Motor neuron (in vitro differentiated cells): ENCODE data around the gene PSMA7. TPM values are rescaled to one million over a fixed set of nuclear protein-coding genes. Genes with fewer than 3 reads are reported as not detected.
"Not testable (repeated sequence)": the region's sequence is repeated elsewhere in the genome, so short reads cannot be mapped to it uniquely, and the experiment has no call there.

Experiments used
- ATAC-seq, 8 experiments: fragments of 200-7000 bp; cut with Tn5 transposase; replicated peaks in 6 of 8; 2 replicates each; pipeline ENCODE4 v1.8.0; 2021; ENCODE audit warnings: mild to moderate bottlenecking in 8 of 8, moderate library complexity in 8 of 8
- H3K27ac ChIP-seq, 2 donors: fragments of 250-450 bp; sonication (Bioruptor Pico); 2 replicates each; pipeline ENCODE4 v1.9.0; 2021; ENCODE audit warnings: antibody characterized with exemption in 2 of 2, mild to moderate bottlenecking in 2 of 2, moderate library complexity in 1 of 2
- H3K4me1 ChIP-seq, 2 donors: fragments of 250-450 bp; sonication (Bioruptor Pico); replicated peaks in 1 of 2; 2 replicates each; pipeline ENCODE4 v1.6.1; 2021; ENCODE audit warnings: antibody characterized with exemption in 2 of 2, mild to moderate bottlenecking in 2 of 2, moderate library complexity in 1 of 2
- H3K4me3 ChIP-seq, 5 donors: fragments of 250-450 bp; sonication (Bioruptor Pico); 2 replicates each; pipeline ENCODE4 v1.9.0; 2021; ENCODE audit warnings: antibody characterized with exemption in 5 of 5, mild to moderate bottlenecking in 5 of 5, moderate library complexity in 4 of 5
- WGBS, 10 experiments: fragments of 450-650 bp; shearing (Covaris generic); methylation state at CpG; one replicate each; pipeline ENCODE4 v1.0.0; 2022; 5-methylcytosine and 5-hydroxymethylcytosine counted together
- in situ Hi-C, 9 experiments: fragments of 400-800 bp; cut with MboI; loops; one replicate each; pipeline ENCODE4 v1.15.0; 2021; ENCODE audit warnings: low sequenced_read_pairs in 9 of 9, low pct_unique_long_range_greater_than_20kb in 2 of 9; ENCODE audit not compliant: unreplicated experiment in 9 of 9
- total RNA-seq, 8 experiments: library from RNA; unstranded; fragments of 300-600 nt; gene quantifications; 2 replicates each; pipeline versions ENCODE4 v1.2.3 to v1.2.4, GENCODE V29; 2022

PSMA7 gene
- total RNA-seq, 8 experiments from 2014 or later = 233 to 413 (median 253) TPM

DNA sequence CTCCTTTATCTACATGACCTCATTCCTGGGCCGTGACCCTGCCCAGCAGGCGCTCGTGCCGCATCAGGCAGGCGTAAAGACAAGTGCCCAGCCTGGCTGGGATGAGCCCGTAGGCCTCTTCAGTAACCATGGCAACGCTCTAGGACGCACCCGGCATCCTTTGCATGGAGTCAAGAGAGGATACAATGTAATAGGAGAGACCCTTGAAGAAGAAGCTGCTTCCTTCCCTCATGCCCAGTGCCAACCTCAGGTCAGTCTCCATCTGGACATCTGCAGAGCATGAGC, 25.9 kb downstream of the PSMA7 start:
- ATAC-seq = peak in 2 of 8 experiments; percentile 2 to 4
- 0 to 20% (median 18%) methylated on average over 1 to 6 of the region's 9 CpGs; no CpG with 5 or more reads in 7 of the 10 experiments for WGBS, 10 experiments
- in situ Hi-C loops = no loop called here
- H3K27ac ChIP-seq = no peak overlapping the region
- H3K4me3 ChIP-seq = no peak overlapping the region
- peaks cover 10 to 18% of the 10 kb centered on the region in 2 donors for H3K4me1 ChIP-seq

- Histone ChIP-seq H3K4me3 (no peak overlapping the region), H3K27ac (no peak overlapping the region), H3K4me1 (peaks cover 10 to 18% of the 10 kb centered on the region in 2 donors)
- no peak for ATAC-seq
- 58 to 95% (median 87%) methylated on average over 1 to 24 of the region's 38 CpGs; no CpG with 5 or more reads in 1 of the 10 experiments for WGBS, 10 experiments
- in situ Hi-C loops = no loop called here
Observed at GRCh38 chr20:62116558-62117361, 26.4 kb downstream of the PSMA7 start.

DNA sequence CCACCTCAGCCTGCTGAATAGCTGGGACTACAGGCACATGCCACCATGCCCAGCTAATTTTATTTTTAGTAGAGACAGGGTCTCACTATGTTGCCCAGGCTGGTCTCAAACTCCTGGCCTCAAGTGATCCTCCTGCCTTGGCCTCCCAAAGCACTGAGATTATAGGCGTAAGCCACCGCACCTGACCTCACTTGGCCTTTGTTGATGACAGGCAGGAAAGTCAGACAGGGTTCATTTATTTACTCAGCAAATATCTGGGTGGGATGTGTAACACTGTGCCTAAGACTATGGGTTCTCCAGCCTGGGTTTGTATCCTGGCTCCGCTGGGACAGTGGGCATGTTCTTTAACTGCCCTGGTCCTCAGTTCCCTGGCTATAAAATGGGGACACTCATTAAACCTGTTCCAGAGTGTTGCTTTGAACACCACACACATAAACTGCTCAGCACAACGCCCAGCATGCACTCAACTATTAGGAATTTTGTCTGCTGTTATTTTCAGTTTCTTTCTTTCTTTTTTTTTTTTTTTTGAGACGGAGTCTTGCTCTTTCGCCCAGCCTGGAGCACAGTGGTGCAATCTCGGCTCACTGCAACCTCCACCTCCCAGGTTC, 27.3 kb downstream of the PSMA7 start:
- in situ Hi-C loops, H3K4me3 ChIP-seq, ATAC-seq, H3K27ac ChIP-seq: not testable (repeated sequence)
- peaks cover 7 to 15% of the 10 kb centered on the region in 2 donors for H3K4me1 ChIP-seq
- WGBS, 10 experiments = 46 to 100% (median 77%) methylated on average over 2 to 7 of the region's 7 CpGs; no CpG with 5 or more reads in 1 of the 10 experiments

DNA sequence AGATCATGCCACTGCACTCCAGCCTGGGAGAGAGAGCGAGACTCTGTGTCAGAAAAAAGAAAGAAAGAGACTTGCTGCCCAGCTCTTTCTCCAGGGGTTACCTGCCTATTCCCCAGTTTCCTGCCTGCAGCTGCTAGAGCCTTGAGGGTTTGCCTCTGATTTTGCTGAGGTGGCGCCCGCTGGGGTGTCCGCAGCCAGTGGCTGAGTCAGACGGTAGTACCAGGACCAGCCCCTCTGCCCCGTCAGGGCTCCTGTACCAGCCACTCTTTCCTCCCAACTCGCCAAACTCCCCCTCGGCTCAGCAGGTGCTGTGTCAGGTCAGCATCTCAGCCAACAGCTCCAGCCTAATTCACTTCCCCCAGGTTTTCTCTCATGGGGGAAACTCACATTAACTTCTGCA, 28.3 kb downstream of the PSMA7 start:
- H3K27ac ChIP-seq = no peak overlapping the region
- no peak overlapping the region for H3K4me3 ChIP-seq
- ATAC-seq = no peak
- 19 to 83% (median 52%) methylated on average over 1 to 6 of the region's 8 CpGs; no CpG with 5 or more reads in 3 of the 10 experiments for WGBS, 10 experiments
- in situ Hi-C loops = no loop called here
- peaks cover 7 to 15% of the 10 kb centered on the region in 2 donors for H3K4me1 ChIP-seq

- ATAC-seq = no peak
- 0 to 100% (median 60%) methylated on average over 1 to 6 of the region's 6 CpGs; no CpG with 5 or more reads in 4 of the 10 experiments for WGBS, 10 experiments
- in situ Hi-C loops = no loop called here
Observed at GRCh38 chr20:62112368-62112767, 30.8 kb downstream of the PSMA7 start.

GRCh38 chr20:62111148-62111547, 32.0 kb downstream of the PSMA7 start:
- Histone ChIP-seq H3K27ac (no peak overlapping the region), H3K4me1 (no peaks in the 10 kb centered on the region), H3K4me3 (no peak overlapping the region)
- in situ Hi-C loops = no loop called here
- no peak for ATAC-seq
- 75 to 100% (median 95%) methylated on average over 1 to 6 of the region's 6 CpGs; no CpG with 5 or more reads in 1 of the 10 experiments for WGBS, 10 experiments

More at GRCh38 chr20:62112368-62112767, 30.8 kb downstream of the PSMA7 start:
- Histone ChIP-seq H3K27ac (no peak overlapping the region), H3K4me3 (no peak overlapping the region), H3K4me1 (peaks cover 3 to 6% of the 10 kb centered on the region in 2 donors)

- no peak overlapping the region for H3K4me3 ChIP-seq
- ATAC-seq = no peak
- no peak overlapping the region for H3K27ac ChIP-seq
- WGBS, 10 experiments = 38 to 100% (median 76%) methylated on average over 1 to 5 of the region's 5 CpGs; no CpG with 5 or more reads in 2 of the 10 experiments
- in situ Hi-C loops = no loop called here
- H3K4me1 ChIP-seq = no peaks in the 10 kb centered on the region
Observed at GRCh38 chr20:62105592-62105991, 37.6 kb downstream of the PSMA7 start.

- H3K4me3 ChIP-seq = no peak overlapping the region
- no peak overlapping the region for H3K27ac ChIP-seq
- in situ Hi-C loops = no loop called here
- no peaks in the 10 kb centered on the region for H3K4me1 ChIP-seq
- WGBS, 10 experiments = 0 to 80% (median 60%) methylated on average over 1 to 3 of the region's 7 CpGs; no CpG with 5 or more reads in 3 of the 10 experiments
- peak in 1 of 8 experiments; percentile 68 for ATAC-seq
Observed at GRCh38 chr20:62104791-62105345, 38.3 kb downstream of the PSMA7 start.

- Histone ChIP-seq H3K27ac (no peak overlapping the region), H3K4me1 (no peaks in the 10 kb centered on the region), H3K4me3 (no peak overlapping the region)
- in situ Hi-C loops = no loop called here
- ATAC-seq = no peak
- WGBS, 10 experiments = 50% methylated on average over 1 of the region's 15 CpGs; no CpG with 5 or more reads in 9 of the 10 experiments
Observed at GRCh38 chr20:62104234-62104789, 38.9 kb downstream of the PSMA7 start.

GRCh38 chr20:62103508-62104233, 39.5 kb downstream of the PSMA7 start:
- in situ Hi-C loops = no loop called here
- ATAC-seq = no peak
- no peaks in the 10 kb centered on the region for H3K4me1 ChIP-seq
- 24 to 100% (median 79%) methylated on average over 3 to 4 of the region's 21 CpGs; no CpG with 5 or more reads in 5 of the 10 experiments for WGBS, 10 experiments
- H3K4me3 ChIP-seq = no peak overlapping the region
- H3K27ac ChIP-seq = no peak overlapping the region

DNA sequence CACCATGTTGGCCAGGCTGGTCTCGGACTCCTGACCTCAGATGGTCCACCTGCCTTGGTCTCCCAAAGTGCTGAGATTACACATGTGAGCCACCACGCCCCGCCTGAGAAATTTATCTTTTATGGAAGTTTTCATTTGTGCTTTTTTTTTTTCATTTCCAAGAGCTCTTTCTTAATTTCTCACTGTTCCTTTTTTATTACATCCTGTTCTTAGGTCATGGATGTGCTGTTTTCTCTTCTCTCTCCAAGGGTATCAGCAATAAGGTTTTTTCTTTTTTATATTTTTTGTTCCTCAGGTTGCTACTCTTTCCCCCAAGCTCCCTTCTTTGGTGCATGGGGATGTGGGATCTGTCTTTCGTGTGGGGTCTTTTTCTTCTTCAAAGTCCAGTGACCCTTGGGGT, 42.1 kb downstream of the PSMA7 start:
- Histone ChIP-seq H3K4me3 (no peak overlapping the region), H3K27ac (no peak overlapping the region), H3K4me1 (no peaks in the 10 kb centered on the region)
- ATAC-seq = no peak
- 5 to 77% (median 61%) methylated on average over 2 to 4 of the region's 4 CpGs; no CpG with 5 or more reads in 1 of the 10 experiments for WGBS, 10 experiments
- in situ Hi-C loops = no loop called here

DNA sequence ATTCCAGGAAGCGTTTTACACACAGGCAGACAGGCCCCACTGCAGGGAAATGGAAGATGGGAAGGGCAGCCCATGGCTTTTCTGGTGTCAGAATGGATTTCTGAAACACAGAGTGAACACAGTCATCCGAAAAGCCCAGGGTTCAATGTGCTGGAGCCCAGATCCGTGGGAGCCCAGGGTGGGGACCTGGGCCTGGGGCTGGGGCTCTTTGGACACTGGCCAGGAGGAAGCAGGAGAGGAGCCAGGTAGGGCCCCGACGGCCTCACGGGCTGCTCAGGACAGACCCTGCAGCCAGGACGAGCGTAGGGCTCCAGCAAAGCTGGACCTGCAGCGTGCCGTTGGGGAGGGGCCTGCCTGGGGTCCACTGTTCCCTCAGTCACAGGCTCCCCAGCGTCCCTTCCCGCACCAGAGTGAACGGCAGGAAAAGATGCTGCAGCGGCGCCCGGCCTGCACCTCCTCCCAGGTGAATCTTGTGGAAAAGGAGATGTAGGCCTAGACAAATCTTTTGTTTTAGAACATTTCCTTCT, 45.2 kb downstream of the PSMA7 start:
- no peak overlapping the region for H3K4me3 ChIP-seq
- no peaks in the 10 kb centered on the region for H3K4me1 ChIP-seq
- 60 to 97% (median 95%) methylated on average over 2 to 6 of the region's 16 CpGs; no CpG with 5 or more reads in 6 of the 10 experiments for WGBS, 10 experiments
- peak in 2 of 8 experiments; percentile 20 to 26 for ATAC-seq
- in situ Hi-C loops = no loop called here
- H3K27ac ChIP-seq = no peak overlapping the region
